K562 (cell line): ENCODE measurements around the gene ZFP36. TPM values are rescaled to one million over a fixed set of nuclear protein-coding genes. Genes with fewer than 3 reads are reported as not detected.
A peak's percentile ranks its signal among the peaks of the same experiment; 100 is the strongest.

Experiments
- FOXK1 ChIP-seq: sonication (generic); formaldehyde crosslinking; IDR thresholded peaks from 2 replicates; pipeline ENCODE4 v1.8.0; 2022; ENCODE audit warnings: missing genetic modification reagents, mild to moderate bottlenecking, borderline replicate concordance
- FOXM1 ChIP-seq, 2 experiments: fragments of 450-650 bp in 1 of 2; sonication (generic) in 1 of 2; formaldehyde crosslinking in 1 of 2; IDR thresholded peaks; 2 replicates each; pipeline versions ENCODE4 v1.6.1 to v1.9.0; 2017 to 2022; ENCODE audit warnings: low read depth in 2 of 2, mild to moderate bottlenecking in 2 of 2, missing genetic modification reagents in 1 of 2, moderate library complexity in 1 of 2
- HDAC1 ChIP-seq, 2 experiments: fragments of 450-650 bp; IDR thresholded peaks; 2 replicates each; pipeline ENCODE4 v1.6.1; 2016 to 2017; ENCODE audit warnings: inconsistent platforms in 1 of 2, mild to moderate bottlenecking in 1 of 2, moderate library complexity in 1 of 2
- HDAC6 ChIP-seq: IDR thresholded peaks from 2 replicates; pipeline ENCODE4 v1.6.1; 2012; ENCODE audit warnings: low read depth, mild to moderate bottlenecking, control low read depth, inconsistent platforms, low read length, moderate library complexity
- NR1H2 ChIP-seq: sonication (generic); formaldehyde crosslinking; IDR thresholded peaks from 2 replicates; pipeline ENCODE4 v1.4.0; 2020; ENCODE audit warnings: mild to moderate bottlenecking, missing genetic modification reagents
- PRDM10 ChIP-seq: fragments of 450-650 bp; IDR thresholded peaks from 2 replicates; pipeline ENCODE4 v1.6.1; 2018; ENCODE audit not compliant: partially characterized antibody
- SRSF1 ChIP-seq: fragments of 200-400 bp; formaldehyde crosslinking; IDR thresholded peaks from 2 replicates; pipeline ENCODE4 v1.6.1; 2017; ENCODE audit warnings: mild to moderate bottlenecking, low read depth, low read length, moderate library complexity
- TCF7L2 ChIP-seq: fragments of 150-350 bp; IDR thresholded peaks from 2 replicates; pipeline ENCODE4 v1.6.1; 2016; ENCODE audit warnings: low read depth, mild to moderate bottlenecking, low read length, moderate library complexity
- TFAM ChIP-seq: fragments of 250-450 bp; sonication (Bioruptor Pico); conservative IDR thresholded peaks from 2 replicates; pipeline ENCODE4 v1.5.0; 2021; ENCODE audit warnings: mild to moderate bottlenecking, moderate library complexity
- ZBTB11 ChIP-seq, 3 experiments: fragments of 200-800 bp in 1 of 3; fragments of 250-450 bp in 1 of 3; fragments of 450-650 bp in 1 of 3; sonication (Bioruptor Pico) in 1 of 3; sonication (Bioruptor generic) in 1 of 3; formaldehyde crosslinking in 1 of 3; IDR thresholded peaks; 2 replicates each; pipeline versions ENCODE4 v1.6.1 to v1.8.0; 2016 to 2022; ENCODE audit warnings: mild to moderate bottlenecking in 2 of 3, missing genetic modification characterization in 2 of 3, missing compliant biosample characterization in 1 of 3, moderate library complexity in 1 of 3
- ZNF282 ChIP-seq: sonication (generic); formaldehyde crosslinking; IDR thresholded peaks from 2 replicates; pipeline ENCODE4 v1.8.1; 2023; ENCODE audit warnings: missing genetic modification reagents
- ZNF324 ChIP-seq: fragments of 250-450 bp; sonication (Bioruptor Pico); IDR thresholded peaks from 2 replicates; pipeline ENCODE4 v1.4.0; 2020; ENCODE audit warnings: mild to moderate bottlenecking
- polyA plus RNA-seq, 8 experiments: library from polyadenylated mRNA; depleted of rRNA in 4 of 8; stranded (reverse) in 5 of 8; unstranded in 3 of 8; fragments of >200 nt; fragmentation: Nextera tagmentation in 2 of 8; fragmentation: Illumina TruSeq in 1 of 8; extraction: Ambion mirVana in 2 of 8; extraction: Trizol in 1 of 8; gene quantifications; 2 replicates each; pipeline versions ENCODE4 v1.2.1 to v1.2.3, GENCODE V29; 2011 to 2014; ENCODE audit warnings: inconsistent platforms in 1 of 8, missing spikeins in 1 of 8
- total RNA-seq, 7 experiments: library from RNA; depleted of rRNA in 6 of 7; stranded (reverse); fragments of >200 nt in 6 of 7; fragmentation: Illumina TruSeq in 2 of 7; extraction: Trizol in 2 of 7; gene quantifications; 2 replicates each; pipeline versions ENCODE4 v1.2.1 to v1.2.3, GENCODE V29; 2011 to 2021; ENCODE audit warnings: low replicate concordance in 1 of 7

Gene ZFP36
- total and polyA plus RNA-seq, 9 of the 15 experiments (the other 6 are each of a cell fraction or from before 2014, with no cell fraction given): 1.0 to 20.1 (median 3.5) TPM

GRCh38 chr19:39402346-39403300, 4.0 kb upstream of the ZFP36 start (continued):
- peak; percentile 12 for TF ChIP-seq PRDM10
- TF ChIP-seq ZNF324 (CRISPR knock-in tag): no peak
- TF ChIP-seq TFAM: no peak
- no peak for TF ChIP-seq NR1H2 (CRISPR knock-in tag)
- peak in 1 of 2 experiments; percentile 88; a peak in 2 of 4 replicates for TF ChIP-seq HDAC1 (IDR thresholded peaks at IDR 0.05)
- TF ChIP-seq FOXK1 (CRISPR knock-in tag): peak; percentile 83; the same call in 1 of the 2 replicates
- no peak for TF ChIP-seq TCF7L2
- peak in 1 of 3 experiments; percentile 55; a peak in 2 of 6 replicates for TF ChIP-seq ZBTB11 (CRISPR knock-in tag; IDR thresholded peaks at IDR 0.05)
- TF ChIP-seq SRSF1: no peak
- no peak for TF ChIP-seq FOXM1 (IDR thresholded peaks at IDR 0.05; ENCODE audit: low read depth)
- no peak for TF ChIP-seq FOXM1 (CRISPR knock-in tag; IDR thresholded peaks at IDR 0.05; ENCODE audit: low read depth)
- TF ChIP-seq HDAC6: no peak
- TF ChIP-seq ZNF282: no peak
